H9 (cell line): ENCODE measurements around the gene DLG2. TPM values are rescaled to one million over a fixed set of nuclear protein-coding genes. Genes with fewer than 3 reads are reported as not detected.

Experiments
- DNase-seq: peaks from one replicate; pipeline ENCODE4 v3.0.0-alpha.2; 2017
- H2AFZ ChIP-seq: one replicate; pipeline ENCODE4 v1.6.1; 2013; ENCODE audit warnings: mild to moderate bottlenecking, low read length, control low read depth, moderate library complexity
- H2AK5ac ChIP-seq: 2 replicates; pipeline ENCODE4 v1.6.1; 2013; ENCODE audit warnings: low read length, control low read depth, mixed read lengths; ENCODE audit not compliant: insufficient read length
- H2BK120ac ChIP-seq: one replicate; pipeline ENCODE4 v1.6.1; 2013; ENCODE audit warnings: low read depth, mild to moderate bottlenecking, low read length, control low read depth, inconsistent platforms; ENCODE audit not compliant: poor library complexity, severe bottlenecking
- H2BK12ac ChIP-seq: 2 replicates; pipeline ENCODE4 v1.6.1; 2013; ENCODE audit warnings: low read length, control low read depth, mixed read lengths, low read depth; ENCODE audit not compliant: insufficient read length
- H2BK15ac ChIP-seq: 2 replicates; pipeline ENCODE4 v1.6.1; 2013; ENCODE audit warnings: low read depth, low read length, control low read depth
- H2BK20ac ChIP-seq: one replicate; pipeline ENCODE4 v1.6.1; 2013; ENCODE audit warnings: low read depth, mild to moderate bottlenecking, low read length, control low read depth, inconsistent platforms; ENCODE audit not compliant: poor library complexity, severe bottlenecking
- H2BK5ac ChIP-seq: 2 replicates; pipeline ENCODE4 v1.6.1; 2013; ENCODE audit warnings: low read length, control low read depth, mixed read lengths; ENCODE audit not compliant: insufficient read length
- H3K14ac ChIP-seq: 2 replicates; pipeline ENCODE4 v1.6.1; 2013; ENCODE audit warnings: low read length, control low read depth; ENCODE audit not compliant: insufficient read depth
- H3K18ac ChIP-seq: 2 replicates; pipeline ENCODE4 v1.6.1; 2013; ENCODE audit warnings: low read depth, mild to moderate bottlenecking, mixed read lengths, low read length, control low read depth; ENCODE audit not compliant: insufficient read length
- H3K23ac ChIP-seq: 2 replicates; pipeline ENCODE4 v1.6.1; 2013; ENCODE audit warnings: low read length, control low read depth, mixed read lengths, low read depth; ENCODE audit not compliant: insufficient read length
- H3K23me2 ChIP-seq: 2 replicates; pipeline ENCODE4 v1.6.1; 2013; ENCODE audit warnings: low read depth, mild to moderate bottlenecking, mixed read lengths, low read length, control low read depth; ENCODE audit not compliant: insufficient read length, poor library complexity, severe bottlenecking
- H3K27ac ChIP-seq: 2 replicates; pipeline ENCODE4 v1.5.1; 2013; ENCODE audit warnings: low read length, control low read depth, mixed read lengths, low read depth; ENCODE audit not compliant: insufficient read length
- H3K27me3 ChIP-seq: 2 replicates; pipeline ENCODE4 v1.6.1; 2013; ENCODE audit warnings: low read length, control low read depth, inconsistent platforms; ENCODE audit not compliant: insufficient read depth
- H3K4ac ChIP-seq: 2 replicates; pipeline ENCODE4 v1.6.1; 2013; ENCODE audit warnings: low read depth, mild to moderate bottlenecking, control low read depth, inconsistent platforms, low read length, moderate library complexity
- H3K4me1 ChIP-seq: 2 replicates; pipeline ENCODE4 v1.6.1; 2013; ENCODE audit warnings: low read length, control low read depth, inconsistent platforms; ENCODE audit not compliant: insufficient read depth
- H3K4me2 ChIP-seq: 2 replicates; pipeline ENCODE4 v1.6.1; 2013; ENCODE audit warnings: low read length, control low read depth, mixed read lengths; ENCODE audit not compliant: insufficient read length, insufficient read depth
- H3K56ac ChIP-seq: 2 replicates; pipeline ENCODE4 v1.6.1; 2013; ENCODE audit warnings: low read depth, mild to moderate bottlenecking, mixed read lengths, low read length, control low read depth; ENCODE audit not compliant: insufficient read length
- H3K79me1 ChIP-seq: 2 replicates; pipeline ENCODE4 v1.6.1; 2013; ENCODE audit warnings: low read depth, mild to moderate bottlenecking, moderate library complexity, low read length, control low read depth, inconsistent platforms; ENCODE audit not compliant: insufficient read depth, poor library complexity, severe bottlenecking
- H3K79me2 ChIP-seq: 2 replicates; pipeline ENCODE4 v1.6.1; 2013; ENCODE audit warnings: low read length, control low read depth, inconsistent platforms; ENCODE audit not compliant: insufficient read depth
- H3K9ac ChIP-seq: 2 replicates; pipeline ENCODE4 v1.6.1; 2013; ENCODE audit warnings: low read length, control low read depth, mixed read lengths; ENCODE audit not compliant: insufficient read length; ENCODE audit errors: extremely low read depth
- H3K9me3 ChIP-seq: one replicate; pipeline ENCODE4 v1.6.1; 2013; ENCODE audit warnings: low read depth, low read length, inconsistent platforms; ENCODE audit not compliant: control insufficient read depth
- H3T11ph ChIP-seq: one replicate; pipeline ENCODE4 v1.6.1; 2013; ENCODE audit warnings: mild to moderate bottlenecking, low read length, control low read depth, inconsistent platforms
- H4K20me1 ChIP-seq: one replicate; pipeline ENCODE4 v1.6.1; 2013; ENCODE audit not compliant: control insufficient read depth, insufficient read length, insufficient read depth
- H4K5ac ChIP-seq: 2 replicates; pipeline ENCODE4 v1.6.1; 2013; ENCODE audit warnings: low read depth, mild to moderate bottlenecking, mixed read lengths, low read length, control low read depth; ENCODE audit not compliant: insufficient read length
- H4K8ac ChIP-seq: replicated peaks from 2 replicates; pipeline ENCODE4 v1.6.1; 2013; ENCODE audit warnings: low read length, control low read depth, mixed read lengths, low read depth; ENCODE audit not compliant: insufficient read length
- H4K91ac ChIP-seq: 2 replicates; pipeline ENCODE4 v1.6.1; 2013; ENCODE audit warnings: low read depth, mild to moderate bottlenecking, moderate library complexity, mixed read lengths, low read length, control low read depth; ENCODE audit not compliant: insufficient read length
- H3K27ac Mint-ChIP-seq, 3 experiments: 2 replicates in 2 of 3; 3 replicates in 1 of 3; pipeline ENCODE4 v1.8.0; 2020 to 2021; ENCODE audit warnings: mixed read lengths in 3 of 3, mild to moderate bottlenecking in 1 of 3, moderate library complexity in 1 of 3
- H3K27me3 Mint-ChIP-seq: 2 replicates; pipeline ENCODE4 v1.8.0; 2021; ENCODE audit warnings: low read depth, mild to moderate bottlenecking, moderate library complexity, mixed read lengths
- H3K36me3 Mint-ChIP-seq, 3 experiments: 2 replicates in 2 of 3; 3 replicates in 1 of 3; pipeline ENCODE4 v1.8.0; 2020 to 2021; ENCODE audit warnings: low read depth in 3 of 3, mixed read lengths in 3 of 3; ENCODE audit not compliant: insufficient read depth in 1 of 3
- H3K4me1 Mint-ChIP-seq, 2 experiments: 2 replicates each; pipeline ENCODE4 v1.8.0; 2020; ENCODE audit warnings: mixed read lengths in 2 of 2
- H3K4me3 Mint-ChIP-seq, 2 experiments: 2 replicates in 1 of 2; 3 replicates in 1 of 2; pipeline ENCODE4 v1.8.0; 2020 to 2021; ENCODE audit warnings: mild to moderate bottlenecking in 2 of 2, mixed read lengths in 2 of 2, moderate library complexity in 1 of 2
- H3K9me3 Mint-ChIP-seq, 2 experiments: 2 replicates in 1 of 2; 3 replicates in 1 of 2; pipeline ENCODE4 v1.8.0; 2020; ENCODE audit warnings: mild to moderate bottlenecking in 2 of 2, mixed read lengths in 2 of 2, moderate library complexity in 1 of 2
- total RNA-seq: library from RNA; stranded (reverse); gene quantifications from 2 replicates; pipeline ENCODE4 v1.2.1, GENCODE V29; 2021
- TF ChIP-seq, protein P1 (sequence below): fragments of 200-600 bp; sonication (generic); conservative IDR thresholded peaks from 3 replicates; pipeline ENCODE4 v1.8.0; 2021; ENCODE audit warnings: antibody characterized with exemption, mild to moderate bottlenecking

The DLG2 gene
- total RNA-seq, 1 experiment from 2014 or later, result 8.0 TPM

DNA sequence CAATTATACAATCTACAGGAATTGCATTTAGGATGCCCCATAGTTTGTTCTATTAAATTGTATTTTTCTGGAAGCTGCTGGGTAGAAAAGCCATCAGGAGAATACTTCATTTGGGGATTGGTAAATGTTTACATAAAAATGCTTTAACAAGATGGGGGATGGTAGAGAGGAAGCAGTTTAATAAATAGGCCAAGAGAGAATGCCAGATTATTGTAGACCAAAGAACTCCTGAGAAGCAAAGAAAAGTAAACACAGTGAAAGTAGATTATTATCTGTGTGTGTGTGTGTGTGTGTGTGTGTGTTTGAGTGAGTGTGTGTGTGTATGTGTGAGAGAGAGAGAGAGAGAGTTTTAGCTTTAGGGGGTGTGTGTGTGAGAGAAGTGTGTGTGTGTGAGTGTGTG lies 1520.6 kb downstream of the DLG2 start:
- Histone ChIP-seq H3K9ac (no peak overlapping the region), H2BK20ac (no peak overlapping the region), H4K5ac (no peak overlapping the region), H2AK5ac (no peak overlapping the region), H3K23ac (no peak overlapping the region), H3K18ac (no peak overlapping the region), H2BK12ac (no peak overlapping the region), H3K14ac (no peak overlapping the region), H2BK5ac (no peak overlapping the region), H3K23me2 (no peaks in the 10 kb centered on the region), H3K79me1 (no peaks in the 10 kb centered on the region), H2BK15ac (no peak overlapping the region), H2BK120ac (no peak overlapping the region), H3K4me1 (no peaks in the 10 kb centered on the region), H3K56ac (no peak overlapping the region), H3T11ph (no peak overlapping the region), H3K27me3 (no peaks in the 10 kb centered on the region), H4K91ac (no peak overlapping the region), H2AFZ (no peak overlapping the region), H3K27ac (no peak overlapping the region), H3K4me2 (no peak overlapping the region), H3K4ac (no peak overlapping the region), H4K20me1 (no peaks in the 10 kb centered on the region), H3K79me2 (no peaks in the 10 kb centered on the region), H4K8ac (no peak overlapping the region), H3K9me3 (no peaks in the 10 kb centered on the region)
- Mint-ChIP-seq H3K27me3 (no peaks in the 10 kb centered on the region), H3K4me1 (peaks cover 4 to 5% of the 10 kb centered on the region in 2 experiments; a peak in 3 of 4 replicates), H3K9me3 (no peaks in the 10 kb centered on the region), H3K4me3 (no peak overlapping the region), H3K27ac (no peak overlapping the region), H3K36me3 (no peaks in the 10 kb centered on the region)
- TF ChIP-seq, protein P1, sequence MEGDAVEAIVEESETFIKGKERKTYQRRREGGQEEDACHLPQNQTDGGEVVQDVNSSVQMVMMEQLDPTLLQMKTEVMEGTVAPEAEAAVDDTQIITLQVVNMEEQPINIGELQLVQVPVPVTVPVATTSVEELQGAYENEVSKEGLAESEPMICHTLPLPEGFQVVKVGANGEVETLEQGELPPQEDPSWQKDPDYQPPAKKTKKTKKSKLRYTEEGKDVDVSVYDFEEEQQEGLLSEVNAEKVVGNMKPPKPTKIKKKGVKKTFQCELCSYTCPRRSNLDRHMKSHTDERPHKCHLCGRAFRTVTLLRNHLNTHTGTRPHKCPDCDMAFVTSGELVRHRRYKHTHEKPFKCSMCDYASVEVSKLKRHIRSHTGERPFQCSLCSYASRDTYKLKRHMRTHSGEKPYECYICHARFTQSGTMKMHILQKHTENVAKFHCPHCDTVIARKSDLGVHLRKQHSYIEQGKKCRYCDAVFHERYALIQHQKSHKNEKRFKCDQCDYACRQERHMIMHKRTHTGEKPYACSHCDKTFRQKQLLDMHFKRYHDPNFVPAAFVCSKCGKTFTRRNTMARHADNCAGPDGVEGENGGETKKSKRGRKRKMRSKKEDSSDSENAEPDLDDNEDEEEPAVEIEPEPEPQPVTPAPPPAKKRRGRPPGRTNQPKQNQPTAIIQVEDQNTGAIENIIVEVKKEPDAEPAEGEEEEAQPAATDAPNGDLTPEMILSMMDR, result no peak
- DNase-seq, result no peak
